ENCODE data around the gene VPS16. TPM values are rescaled to one million over a fixed set of nuclear protein-coding genes. Genes with fewer than 3 reads are reported as not detected.

Gene VPS16
- polyA plus RNA-seq, 5 donors: 30.5 to 40.2 (median 35.7) TPM

- DNase-seq: no peak
Observed at GRCh38 chr20:2833761-2834160, 6.8 kb upstream of the VPS16 start.

- no peak for DNase-seq
Observed at GRCh38 chr20:2834401-2835110, 6.0 kb upstream of the VPS16 start.

- DNase-seq: no peak
Observed at GRCh38 chr20:2835331-2835796, 5.2 kb upstream of the VPS16 start.

- DNase-seq: no peak
Observed at GRCh38 chr20:2836035-2836434, 4.5 kb upstream of the VPS16 start.

- DNase-seq: no peak
Observed at GRCh38 chr20:2837221-2837960, 3.2 kb upstream of the VPS16 start.

GRCh38 chr20:2838170-2838797 lies 2.3 kb upstream of the VPS16 start:
- DNase-seq: no peak

- DNase-seq: no peak
Observed at GRCh38 chr20:2838847-2839671, 1.5 kb upstream of the VPS16 start.

GRCh38 chr20:2839732-2840137 lies 810 bp upstream of the VPS16 start:
- no peak for DNase-seq

- peak; percentile 51 to 65 for DNase-seq
Observed at GRCh38 chr20:2840967-2841531, 504 bp downstream of the VPS16 start.

GRCh38 chr20:2845607-2846006 lies 5.1 kb downstream of the VPS16 start:
- DNase-seq: no peak

- DNase-seq: no peak
Observed at GRCh38 chr20:2846698-2847097, 6.2 kb downstream of the VPS16 start.

- DNase-seq: no peak
Observed at GRCh38 chr20:2847802-2848201, 7.3 kb downstream of the VPS16 start.

- no peak for DNase-seq
Observed at GRCh38 chr20:2849529-2849928, 9.0 kb downstream of the VPS16 start.

- DNase-seq: no peak
Observed at GRCh38 chr20:2851086-2851485, 10.5 kb downstream of the VPS16 start.

- no peak for DNase-seq
Observed at GRCh38 chr20:2858591-2858990, 18.0 kb downstream of the VPS16 start.

GRCh38 chr20:2859330-2860121 lies 19.0 kb downstream of the VPS16 start:
- DNase-seq: no peak

- no peak for DNase-seq
Observed at GRCh38 chr20:2864626-2865025, 24.1 kb downstream of the VPS16 start.

GRCh38 chr20:2865101-2865500 lies 24.6 kb downstream of the VPS16 start:
- DNase-seq: no peak

- no peak for DNase-seq
Observed at GRCh38 chr20:2865630-2866029, 25.1 kb downstream of the VPS16 start.

- no peak for DNase-seq
Observed at GRCh38 chr20:2866236-2866635, 25.7 kb downstream of the VPS16 start.
